K562 (cell line): Measurements from ENCODE around the gene SCAPER. TPM values are rescaled to one million over a fixed set of nuclear protein-coding genes. Genes with fewer than 3 reads are reported as not detected.
"Not testable (repeated sequence)": the region's sequence is repeated elsewhere in the genome, so short reads cannot be mapped to it uniquely, and the experiment has no call there.

ENCODE experiments used
- ATAC-seq: fragments of 200-7000 bp; cut with Tn5 transposase; 3 replicates; pipeline ENCODE4 v1.9.1; 2020; ENCODE audit warnings: moderate library complexity
- BruUV-seq: library from RNA; stranded (reverse); fragments of 400-500 nt; replicated peaks from 2 replicates; lab custom pipeline; 2021; lab: Mats Ljungman, UMichigan
- CTCF ChIA-PET: fragments of 300-600 bp; formaldehyde crosslinking; extraction: SDS; loops from one replicate; lab custom pipeline; 2021; ENCODE audit warnings: low intra/inter-chr PET ratio; lab: Yijun Ruan, JAX
- POLR2A ChIA-PET: fragments of 300-600, 350-650 bp; sonication (Branson Sonifier 250); formaldehyde crosslinking; extraction: SDS; loops from one replicate; lab custom pipeline; 2021; ENCODE audit warnings: antibody characterized with exemption, inconsistent platforms; lab: Yijun Ruan, JAX
- DNase-seq, 4 experiments: peaks; one replicate each; pipeline versions ENCODE4 v3.0.0 to v3.0.0-alpha.2; 2011 to 2018; ENCODE audit warnings: low spot score in 3 of 4, mixed read lengths in 3 of 4; ENCODE audit errors: extremely low read depth in 1 of 4
- FAIRE-seq: peaks from 2 replicates; lab custom pipeline; 2011; peaks lifted over from hg19 to GRCh38; lab: Jason Lieb, UNC
- H2AFZ ChIP-seq: 2 replicates; pipeline ENCODE4 v1.6.0; 2011; ENCODE audit warnings: low read depth, low read length, control low read depth, inconsistent platforms
- H3K27ac ChIP-seq: fragments of 200-600 bp; 3 replicates; pipeline ENCODE4 v1.8.0; 2011; ENCODE audit warnings: low read depth, mild to moderate bottlenecking, control low read depth, inconsistent platforms, low read length, moderate library complexity, mixed read lengths; ENCODE audit errors: extremely low read depth
- H3K27me3 ChIP-seq, 2 experiments: fragments of 300-600 bp in 1 of 2; 2 replicates in 1 of 2; 3 replicates in 1 of 2; pipeline versions ENCODE4 v1.6.0 to v1.8.0; 2011; ENCODE audit warnings: inconsistent platforms in 2 of 2, low read length in 2 of 2, mild to moderate bottlenecking in 1 of 2, mixed read lengths in 1 of 2, moderate library complexity in 1 of 2; ENCODE audit not compliant: control insufficient read depth in 2 of 2, insufficient read depth in 2 of 2
- H3K36me3 ChIP-seq: fragments of 300-600 bp; 3 replicates; pipeline ENCODE4 v1.8.0; 2011; ENCODE audit warnings: mild to moderate bottlenecking, low read length, inconsistent platforms; ENCODE audit not compliant: control insufficient read depth, insufficient read depth
- H3K4me1 ChIP-seq, 2 experiments: fragments of 200-600 bp in 1 of 2; replicated peaks in 1 of 2; 2 replicates in 1 of 2; 3 replicates in 1 of 2; pipeline versions ENCODE4 v1.5.1 to v1.8.0; 2011; ENCODE audit warnings: inconsistent platforms in 2 of 2, low read length in 2 of 2, mild to moderate bottlenecking in 1 of 2, mixed read lengths in 1 of 2, moderate library complexity in 1 of 2; ENCODE audit not compliant: control insufficient read depth in 2 of 2, insufficient read depth in 2 of 2
- H3K4me2 ChIP-seq: 2 replicates; pipeline ENCODE4 v1.6.1; 2011; ENCODE audit warnings: low read length, control low read depth, inconsistent platforms, mixed read lengths; ENCODE audit not compliant: insufficient read depth
- H3K4me3 ChIP-seq: fragments of 200-600 bp; sonication (generic), shearing (Covaris generic); 2 replicates; pipeline ENCODE4 v1.5.1; 2016; ENCODE audit warnings: control low read depth, inconsistent platforms
- H3K79me2 ChIP-seq: fragments of 200-600 bp; 3 replicates; pipeline ENCODE4 v1.8.0; 2011; ENCODE audit warnings: low read length, inconsistent platforms; ENCODE audit not compliant: control insufficient read depth, insufficient read depth
- H3K9ac ChIP-seq, 2 experiments: 2 replicates each; pipeline versions ENCODE4 v1.6.0 to v1.6.1; 2011; ENCODE audit warnings: low read depth in 2 of 2, low read length in 2 of 2, control low read depth in 1 of 2, inconsistent platforms in 1 of 2, mild to moderate bottlenecking in 1 of 2, mixed read lengths in 1 of 2; ENCODE audit not compliant: insufficient read depth in 1 of 2
- H3K9me1 ChIP-seq: one replicate; pipeline ENCODE4 v1.6.0; 2011; ENCODE audit warnings: inconsistent platforms, mild to moderate bottlenecking, low read length, moderate library complexity; ENCODE audit not compliant: control insufficient read depth, insufficient read depth
- H3K9me3 ChIP-seq: replicated peaks from 2 replicates; pipeline ENCODE4 v1.5.1; 2011; ENCODE audit warnings: low read depth, low read length, inconsistent platforms; ENCODE audit not compliant: control insufficient read depth, insufficient read depth
- H4K20me1 ChIP-seq: replicated peaks from 2 replicates; pipeline ENCODE4 v1.6.1; 2011; ENCODE audit warnings: low read length, inconsistent platforms, mixed read lengths; ENCODE audit not compliant: control insufficient read depth, insufficient read depth
- ZNF121 ChIP-seq: sonication (generic); formaldehyde crosslinking; conservative IDR thresholded peaks from 2 replicates; pipeline ENCODE4 v1.8.0; 2022; ENCODE audit warnings: missing genetic modification reagents
- ZNF146 ChIP-seq: IDR thresholded peaks from one replicate; pipeline ENCODE4 v1.6.1; 2018; ENCODE audit warnings: missing compliant biosample characterization; ENCODE audit not compliant: unreplicated experiment
- WGBS: fragments of 100-300 bp; shearing (Covaris generic); methylation state at CpG from one replicate; pipeline ENCODE4 v1.1.6; 2016; ENCODE audit warnings: low coverage, mixed read lengths; ENCODE audit not compliant: insufficient coverage; ENCODE audit errors: missing lambda C conversion rate; 5-methylcytosine and 5-hydroxymethylcytosine counted together
- in situ Hi-C: fragments of 300-500 bp; cut with MboI; formaldehyde crosslinking; loops from 4 replicates; pipeline ENCODE4 v1.15.0; 2018; ENCODE audit warnings: inconsistent platforms, mixed read lengths
- intact Hi-C: fragments of 100-400 bp; cut with micrococcal nuclease; formaldehyde crosslinking; loops from 2 replicates; pipeline ENCODE4 v1.14.2; 2022
- polyA plus RNA-seq, 8 experiments: library from polyadenylated mRNA; depleted of rRNA in 4 of 8; stranded (reverse) in 5 of 8; unstranded in 3 of 8; fragments of >200 nt; fragmentation: Nextera tagmentation in 2 of 8; fragmentation: Illumina TruSeq in 1 of 8; extraction: Ambion mirVana in 2 of 8; extraction: Trizol in 1 of 8; gene quantifications; 2 replicates each; pipeline versions ENCODE4 v1.2.1 to v1.2.3, GENCODE V29; 2011 to 2014; ENCODE audit warnings: inconsistent platforms in 1 of 8, missing spikeins in 1 of 8
- total RNA-seq, 7 experiments: library from RNA; depleted of rRNA in 6 of 7; stranded (reverse); fragments of >200 nt in 6 of 7; fragmentation: Illumina TruSeq in 2 of 7; extraction: Trizol in 2 of 7; gene quantifications; 2 replicates each; pipeline versions ENCODE4 v1.2.1 to v1.2.3, GENCODE V29; 2011 to 2021; ENCODE audit warnings: low replicate concordance in 1 of 7
- TF ChIP-seq, protein P1 (sequence below), 2 experiments: IDR thresholded peaks; 2 replicates each; pipeline ENCODE4 v1.6.1; 2012; ENCODE audit warnings: improper control_type of control experiment in 2 of 2, low read depth in 2 of 2, low read length in 2 of 2, borderline replicate concordance in 1 of 2

The SCAPER gene
- total and polyA plus RNA-seq, 9 of the 15 experiments (the other 6 are each of a cell fraction or from before 2014, with no cell fraction given): 1.3 to 5.7 (median 3.2) TPM

DNA sequence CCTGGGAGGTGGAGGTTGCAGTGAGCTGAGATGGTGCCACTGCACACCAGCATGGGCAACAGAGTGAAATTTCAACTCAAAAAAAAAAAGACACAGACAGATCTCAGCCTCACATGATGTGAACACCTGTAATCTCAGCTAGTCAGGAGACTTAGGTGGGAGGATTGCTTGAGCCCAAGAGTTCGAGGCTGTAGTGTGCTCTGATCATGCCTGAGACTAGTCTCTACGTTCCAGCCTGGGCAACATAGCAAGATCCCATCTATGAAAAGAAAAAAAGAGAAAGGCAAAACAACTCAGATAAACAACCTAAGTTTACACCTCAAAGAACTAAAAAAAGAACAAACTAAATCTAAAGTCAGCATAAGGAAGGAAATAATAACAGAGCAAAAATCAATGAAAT is 11.0 kb downstream of the SCAPER start:
- ChIA-PET CTCF (no interaction called here), POLR2A (no interaction called here)
- Histone ChIP-seq H3K9ac (no peak overlapping the region), H3K9me3 (no peaks in the 10 kb centered on the region), H3K9me1 (peaks cover 3% of the 10 kb centered on the region), H3K36me3 (no peaks in the 10 kb centered on the region), H3K4me2 (no peak overlapping the region), H3K4me3 (no peak overlapping the region), H2AFZ (no peak overlapping the region), H4K20me1 (no peaks in the 10 kb centered on the region), H3K79me2 (no peaks in the 10 kb centered on the region), H3K27ac (no peak overlapping the region), H3K4me1 (peaks cover 0 to 3% of the 10 kb centered on the region in 2 experiments; a peak in 1 of 5 replicates), H3K27me3 (no peaks in the 10 kb centered on the region)
- DNase-seq (no peak), ATAC-seq (no peak), FAIRE-seq (no peak)
- in situ Hi-C loops (no loop called here), intact Hi-C loops (no loop called here)
- no TSS peak for BruUV-seq
- peak; percentile 78 for TF ChIP-seq ZNF121
- TF ChIP-seq, protein P1, sequence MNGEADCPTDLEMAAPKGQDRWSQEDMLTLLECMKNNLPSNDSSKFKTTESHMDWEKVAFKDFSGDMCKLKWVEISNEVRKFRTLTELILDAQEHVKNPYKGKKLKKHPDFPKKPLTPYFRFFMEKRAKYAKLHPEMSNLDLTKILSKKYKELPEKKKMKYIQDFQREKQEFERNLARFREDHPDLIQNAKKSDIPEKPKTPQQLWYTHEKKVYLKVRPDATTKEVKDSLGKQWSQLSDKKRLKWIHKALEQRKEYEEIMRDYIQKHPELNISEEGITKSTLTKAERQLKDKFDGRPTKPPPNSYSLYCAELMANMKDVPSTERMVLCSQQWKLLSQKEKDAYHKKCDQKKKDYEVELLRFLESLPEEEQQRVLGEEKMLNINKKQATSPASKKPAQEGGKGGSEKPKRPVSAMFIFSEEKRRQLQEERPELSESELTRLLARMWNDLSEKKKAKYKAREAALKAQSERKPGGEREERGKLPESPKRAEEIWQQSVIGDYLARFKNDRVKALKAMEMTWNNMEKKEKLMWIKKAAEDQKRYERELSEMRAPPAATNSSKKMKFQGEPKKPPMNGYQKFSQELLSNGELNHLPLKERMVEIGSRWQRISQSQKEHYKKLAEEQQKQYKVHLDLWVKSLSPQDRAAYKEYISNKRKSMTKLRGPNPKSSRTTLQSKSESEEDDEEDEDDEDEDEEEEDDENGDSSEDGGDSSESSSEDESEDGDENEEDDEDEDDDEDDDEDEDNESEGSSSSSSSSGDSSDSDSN (IDR thresholded peaks at IDR 0.05; ENCODE audit: borderline replicate concordance in 1 of 2, low read depth in 2 of 2, low read length in 2 of 2): no peak
- WGBS: 45% methylated on average over 2 of the region's 2 CpGs

DNA sequence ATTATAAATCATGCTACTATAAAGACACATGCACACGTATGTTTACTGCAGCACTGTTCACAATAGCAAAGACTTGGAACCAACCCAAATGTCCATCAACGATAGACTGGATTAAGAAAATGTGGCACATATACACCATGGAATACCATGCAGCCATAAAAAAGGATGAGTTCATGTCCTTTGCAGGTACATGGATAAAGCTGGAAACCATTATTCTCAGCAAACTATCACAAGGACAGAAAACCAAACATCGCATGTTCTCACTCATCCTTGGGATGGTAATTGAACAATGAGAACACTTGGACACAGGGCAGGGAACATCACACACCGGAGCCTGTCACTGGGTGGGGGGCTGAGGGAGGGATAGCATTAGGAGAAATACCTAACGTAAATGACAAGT is 12.3 kb downstream of the SCAPER start:
- intact Hi-C loops, FAIRE-seq: not testable (repeated sequence)

DNA sequence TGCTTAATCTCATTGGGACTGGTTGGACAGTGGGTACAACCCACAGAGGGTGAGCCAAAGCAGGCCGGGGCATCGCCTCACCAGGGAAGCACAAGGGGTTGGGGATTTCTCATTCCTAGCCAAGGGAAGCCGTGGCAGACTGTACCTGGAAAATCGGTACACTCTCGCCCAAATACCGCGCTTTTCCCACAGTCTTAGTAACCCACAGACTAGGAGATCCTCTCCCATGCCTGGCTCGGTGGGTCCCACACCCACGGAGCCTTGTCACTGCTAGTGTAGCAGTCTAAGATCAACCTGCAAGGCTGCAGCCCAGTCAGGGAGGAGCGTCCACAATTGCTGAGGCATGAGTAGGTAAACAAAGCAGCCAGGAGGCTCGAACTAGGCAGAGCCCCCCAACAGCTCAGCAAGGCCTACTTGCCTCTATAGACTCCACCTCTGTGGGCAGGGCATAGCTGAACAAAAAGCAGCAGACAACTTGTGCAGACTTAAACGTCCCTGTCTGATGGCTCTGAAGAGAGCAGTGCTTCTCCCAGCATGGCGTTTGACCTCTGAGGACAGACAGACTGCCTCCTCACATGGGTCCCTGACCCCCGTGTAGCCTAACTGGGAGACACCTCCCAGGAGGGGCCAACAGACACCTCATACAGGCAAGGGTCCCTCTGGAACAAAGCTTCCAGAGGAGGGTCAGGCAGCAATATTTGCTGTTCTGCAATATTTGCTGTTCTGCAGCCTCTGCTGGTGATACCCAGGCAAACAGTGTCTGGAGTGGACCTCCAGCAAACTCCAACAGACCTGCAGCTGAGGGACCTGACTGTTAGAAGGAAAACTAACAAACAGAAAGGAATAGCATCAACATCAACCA is 17.6 kb downstream of the SCAPER start:
- H3K4me2 ChIP-seq, H3K9me1 ChIP-seq, in situ Hi-C loops, intact Hi-C loops, H3K9ac ChIP-seq, H3K79me2 ChIP-seq, H3K9me3 ChIP-seq, FAIRE-seq, H3K4me3 ChIP-seq, CTCF ChIA-PET, BruUV-seq, H3K36me3 ChIP-seq, DNase-seq, H2AFZ ChIP-seq, H3K4me1 ChIP-seq, H3K27me3 ChIP-seq, ATAC-seq, H4K20me1 ChIP-seq, H3K27ac ChIP-seq: not testable (repeated sequence)
- WGBS: 32% methylated on average over 14 of the region's 14 CpGs
- POLR2A ChIA-PET: interaction anchor here (1.4 kb wide), 1 partner anchor 11 kb away, joined by 4 read pairs; no protein-coding TSS in a partner anchor

More for the DNA sequence above, 12.3 kb downstream of the SCAPER start:
- WGBS: 58% methylated on average over 5 of the region's 5 CpGs
- H3K27ac ChIP-seq, H3K36me3 ChIP-seq, CTCF ChIA-PET, H3K9me3 ChIP-seq, H2AFZ ChIP-seq, H3K79me2 ChIP-seq, H3K4me1 ChIP-seq, BruUV-seq, H4K20me1 ChIP-seq, H3K4me3 ChIP-seq, H3K4me2 ChIP-seq, in situ Hi-C loops, DNase-seq, POLR2A ChIA-PET, H3K9ac ChIP-seq, ATAC-seq, H3K27me3 ChIP-seq, H3K9me1 ChIP-seq: not testable (repeated sequence)
- TF ChIP-seq ZNF146 (CRISPR knock-in tag): peak; percentile 60
